Measurements from ENCODE around the gene NDUFS7. TPM values are rescaled to one million over a fixed set of nuclear protein-coding genes. Genes with fewer than 3 reads are reported as not detected.
A peak's percentile ranks its signal among the peaks of the same experiment; 100 is the strongest.

Gene NDUFS7
- total and polyA plus RNA-seq, 10 of the 15 experiments (the other 5 are each of a cell fraction or from before 2014, with no cell fraction given), result 5.1 to 282 (median 92.9) TPM

- BruUV-seq (replicated peaks), result no TSS peak
- Histone ChIP-seq H3K36me3 (ENCODE audit: control insufficient read depth in 2 of 2, insufficient read depth in 2 of 2, low read length in 1 of 2) (peaks cover 1% of the 10 kb centered on the region in 2 experiments), H3K4me1 (ENCODE audit: control insufficient read depth, insufficient read depth, low read length) (no peaks in the 10 kb centered on the region), H4K20me1 (ENCODE audit: control insufficient read depth, insufficient read depth) (no peaks in the 10 kb centered on the region), H3K27me3 (replicated peaks in 1 of 2; ENCODE audit: control insufficient read depth in 2 of 2, insufficient read depth in 2 of 2, low read length in 1 of 2) (no peaks in the 10 kb centered on the region), H3K9me3 (replicated peaks; ENCODE audit: control insufficient read depth, insufficient read depth, low read length) (no peaks in the 10 kb centered on the region), H3K9ac (ENCODE audit: control insufficient read depth, insufficient read depth, low read length) (no peak overlapping the region), H3K4me2 (ENCODE audit: control insufficient read depth, insufficient read depth) (no peak overlapping the region), H3K27ac (ENCODE audit: control insufficient read depth, insufficient read depth) (no peak overlapping the region), H3K4me3 (no peak overlapping the region), H3K79me2 (ENCODE audit: control insufficient read depth, insufficient read depth, low read length) (no peaks in the 10 kb centered on the region), H2AFZ (ENCODE audit: control insufficient read depth, low read depth, low read length) (no peak overlapping the region)
- CTCF ChIA-PET, result no interaction called here
- POLR2A ChIA-PET, result no interaction called here
- DNase-seq (ENCODE audit: low read depth, low spot score) (no peak), FAIRE-seq (no peak), ATAC-seq (no peak)
- intact Hi-C loops (cut with micrococcal nuclease; ENCODE audit: unreplicated experiment), result no loop called here
- RAD21 ChIA-PET (ENCODE audit: unreplicated experiment), result no interaction called here
- in situ Hi-C loops (cut with MboI), result no loop called here
- TF ChIP-seq MEF2B (IDR thresholded peaks at IDR 0.05; ENCODE audit: partially characterized antibody, poor library complexity, severe bottlenecking) (peak; percentile 29), BCL11A (IDR thresholded peaks at IDR 0.05; ENCODE audit: low read depth, low read length) (no peak), POLR2A (IDR thresholded peaks at IDR 0.05; ENCODE audit: low read depth, low read length) (peak; percentile 40; the same call in 1 of the 2 replicates), NFXL1 (IDR thresholded peaks at IDR 0.05; ENCODE audit: borderline replicate concordance) (peak; percentile 76; the same call in 1 of the 2 replicates)
- WGBS (ENCODE audit: insufficient coverage, insufficient replicate concordance, low lambda C conversion rate, missing lambda C conversion rate), result 87% methylated on average over 27 of the region's 43 CpGs
- SMC1A ChIA-PET (ENCODE audit: uncharacterized antibody, unreplicated experiment), result no interaction called here
Measured at GRCh38 chr19:1394252-1395193, 10.8 kb downstream of the NDUFS7 start.

DNA sequence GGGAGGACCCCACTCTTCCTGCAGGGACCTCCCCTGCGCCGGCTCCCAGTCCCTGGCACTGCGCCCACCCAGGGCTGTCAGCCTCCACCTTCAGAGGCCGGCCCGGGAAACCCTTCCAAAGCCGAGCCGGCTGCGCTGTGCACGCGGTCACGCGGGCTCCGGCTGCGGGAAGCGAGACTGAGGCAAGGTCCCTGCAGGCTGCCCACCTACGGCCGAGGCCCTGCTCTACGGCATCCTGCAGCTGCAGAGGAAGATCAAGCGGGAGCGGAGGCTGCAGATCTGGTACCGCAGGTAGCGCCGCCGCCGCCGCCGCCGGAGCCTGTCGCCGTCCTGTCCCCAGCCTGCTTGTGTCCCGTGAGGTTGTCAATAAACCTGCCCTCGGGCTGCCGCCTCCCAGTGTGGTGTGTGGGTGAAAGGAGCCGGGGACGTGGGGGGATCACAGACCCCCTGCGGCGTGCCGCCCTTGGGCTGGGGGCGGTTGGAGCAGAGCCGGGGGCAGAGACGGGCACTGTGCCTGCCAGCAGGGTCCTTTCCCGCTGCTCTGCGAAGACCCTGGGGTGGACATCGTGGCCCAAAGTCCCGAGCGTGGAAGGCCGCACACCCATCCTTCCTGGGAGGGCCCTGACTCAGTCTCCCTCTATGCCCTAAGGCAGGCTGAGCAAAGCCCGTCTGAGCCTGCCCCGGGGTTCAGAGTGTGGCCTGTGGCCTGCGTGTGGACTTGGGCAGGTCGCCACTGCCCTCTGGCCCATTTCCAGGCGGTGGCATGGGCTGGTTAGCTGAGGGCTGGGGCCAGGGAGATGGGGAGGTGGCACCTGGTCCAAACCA lies 11.7 kb downstream of the NDUFS7 start:
- H3K4me2 ChIP-seq (ENCODE audit: control insufficient read depth, insufficient read depth), result no peak overlapping the region
- ATAC-seq (no peak), FAIRE-seq (no peak), DNase-seq (ENCODE audit: low read depth, low spot score) (no peak)
- H3K27ac ChIP-seq (ENCODE audit: control insufficient read depth, insufficient read depth), result no peak overlapping the region
- CTCF ChIA-PET, result no interaction called here
- no peaks in the 10 kb centered on the region for H3K4me1 ChIP-seq (ENCODE audit: control insufficient read depth, insufficient read depth, low read length)
- TF ChIP-seq POLR2A (IDR thresholded peaks at IDR 0.05; ENCODE audit: low read depth, low read length) (peak; percentile 13; the same call in 1 of the 2 replicates), STAT1 (conservative IDR thresholded peaks at IDR 0.05) (no peak)
- in situ Hi-C loops (cut with MboI), result no loop called here
- no TSS peak for BruUV-seq (replicated peaks)
- H3K4me3 ChIP-seq, result no peak overlapping the region
- WGBS (ENCODE audit: insufficient coverage, insufficient replicate concordance, low lambda C conversion rate, missing lambda C conversion rate), result 94% methylated on average over 42 of the region's 52 CpGs
- H3K9me3 ChIP-seq (replicated peaks; ENCODE audit: control insufficient read depth, insufficient read depth, low read length), result no peaks in the 10 kb centered on the region
- SMC1A ChIA-PET (ENCODE audit: uncharacterized antibody, unreplicated experiment), result no interaction called here
- H2AFZ ChIP-seq (ENCODE audit: control insufficient read depth, low read depth, low read length), result no peak overlapping the region
- no peaks in the 10 kb centered on the region; the same call in 1 of the 2 replicates for H3K79me2 ChIP-seq (ENCODE audit: control insufficient read depth, insufficient read depth, low read length)
- no peaks in the 10 kb centered on the region for H3K27me3 ChIP-seq (replicated peaks in 1 of 2; ENCODE audit: control insufficient read depth in 2 of 2, insufficient read depth in 2 of 2, low read length in 1 of 2)
- POLR2A ChIA-PET, result no interaction called here
- H3K9ac ChIP-seq (ENCODE audit: control insufficient read depth, insufficient read depth, low read length), result no peak overlapping the region
- H4K20me1 ChIP-seq (ENCODE audit: control insufficient read depth, insufficient read depth), result no peaks in the 10 kb centered on the region
- intact Hi-C loops (cut with micrococcal nuclease; ENCODE audit: unreplicated experiment), result no loop called here
- peaks cover 0 to 1% of the 10 kb centered on the region in 2 experiments for H3K36me3 ChIP-seq (ENCODE audit: control insufficient read depth in 2 of 2, insufficient read depth in 2 of 2, low read length in 1 of 2)
- RAD21 ChIA-PET (ENCODE audit: unreplicated experiment), result no interaction called here

Data from GM12878 (cell line).